Fibroblast of skin of scalp (primary cell): ENCODE data around the gene GAPVD1.
"Not testable (repeated sequence)": the region's sequence is repeated elsewhere in the genome, so short reads cannot be mapped to it uniquely, and the experiment has no call there.

Source experiments
- DNase-seq: peaks from one replicate; pipeline ENCODE4 v3.0.0-alpha.2; 2013

The GAPVD1 gene

DNA sequence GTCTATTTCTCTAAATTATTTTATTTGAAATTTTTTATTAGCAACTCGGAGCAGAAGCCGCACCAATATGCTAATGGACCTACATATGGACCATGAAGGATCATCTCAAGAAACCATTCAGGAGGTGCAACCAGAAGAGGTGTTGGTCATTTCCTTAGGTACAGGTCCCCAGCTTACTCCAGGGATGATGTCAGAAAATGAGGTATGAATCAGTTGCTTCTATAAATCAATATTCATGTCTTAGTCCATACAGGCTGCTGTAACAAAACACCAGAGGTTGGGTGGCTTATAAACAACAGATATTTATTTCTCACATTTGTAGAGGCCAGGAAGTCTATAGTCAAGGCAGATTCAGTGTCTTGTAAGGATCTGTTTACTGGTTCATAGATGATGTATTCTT lies 50.8 kb downstream of the GAPVD1 start:
- no peak for DNase-seq

DNA sequence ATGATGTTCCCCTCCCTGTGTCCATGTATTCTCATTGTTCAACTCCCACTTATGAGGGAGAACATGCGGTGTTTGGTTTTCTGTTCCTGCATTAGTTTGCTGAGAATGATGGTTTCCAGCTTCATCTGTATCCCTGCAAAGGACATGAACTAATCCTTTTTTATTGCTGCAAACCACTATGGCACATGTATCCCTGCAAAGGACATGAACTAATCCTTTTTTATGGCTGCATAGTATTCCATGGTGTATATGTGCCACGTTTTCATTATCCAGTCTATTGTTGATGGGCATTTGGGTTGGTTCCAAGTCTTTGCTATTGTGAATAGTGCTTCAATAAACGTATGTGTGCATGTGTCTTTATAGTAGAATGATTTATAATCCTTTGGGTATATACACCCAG lies 54.7 kb downstream of the GAPVD1 start:
- DNase-seq: not testable (repeated sequence)

DNA sequence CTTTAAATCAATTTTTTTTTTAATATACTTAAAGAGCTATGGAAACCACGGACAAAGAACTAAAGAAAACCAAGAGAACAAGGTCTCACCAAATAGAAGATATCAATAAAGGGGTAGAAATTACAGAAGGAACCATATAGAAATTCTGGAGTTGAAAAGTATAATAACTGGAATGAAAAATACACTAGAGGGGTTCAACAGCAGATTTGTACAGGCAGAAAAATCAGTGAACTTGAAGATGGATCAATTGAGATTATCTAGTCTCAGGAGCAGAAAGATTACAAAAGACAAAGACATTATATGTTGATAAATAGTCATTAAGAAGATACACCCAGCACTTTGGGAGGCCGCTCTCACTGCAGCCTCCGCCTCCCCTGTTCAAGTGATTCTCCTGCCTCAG lies 56.1 kb downstream of the GAPVD1 start:
- DNase-seq: no peak

DNA sequence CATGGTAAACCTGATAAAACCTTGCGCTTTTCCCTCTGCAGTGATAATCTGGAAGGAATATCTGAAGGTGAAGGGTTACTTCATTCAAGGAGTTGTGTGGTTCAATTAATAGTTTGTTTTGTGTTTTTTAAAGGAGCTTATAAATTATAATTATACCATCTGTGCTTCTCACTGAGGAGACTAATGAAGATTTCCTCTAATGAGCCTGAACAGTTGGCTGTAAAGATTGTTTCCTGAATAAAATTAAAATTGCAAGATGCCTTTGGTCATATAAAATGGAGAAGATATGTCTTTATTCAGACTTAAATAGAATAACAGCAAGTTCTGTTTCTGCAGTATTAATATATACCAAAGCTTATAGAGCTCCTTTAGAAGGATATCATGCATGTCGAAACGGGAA lies 59.9 kb downstream of the GAPVD1 start:
- no peak for DNase-seq

DNA sequence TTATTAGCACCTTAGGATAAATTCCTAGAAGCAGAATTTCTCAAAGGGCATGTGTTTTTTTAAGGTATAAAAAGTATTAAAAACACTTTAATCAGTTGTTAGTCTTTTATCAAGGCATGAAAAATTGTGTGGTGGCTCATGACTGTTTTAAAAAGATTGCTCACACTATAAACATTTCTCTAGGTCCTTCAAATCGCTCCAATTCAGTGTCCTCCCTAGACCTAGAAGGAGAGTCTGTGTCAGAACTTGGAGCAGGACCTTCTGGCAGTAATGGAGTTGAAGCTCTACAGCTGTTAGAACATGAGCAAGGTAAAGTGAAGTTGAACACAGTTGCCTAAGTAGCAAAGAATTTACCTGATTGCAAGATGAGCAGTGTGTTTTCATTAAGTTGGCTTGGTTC lies 62.0 kb downstream of the GAPVD1 start:
- DNase-seq: no peak

DNA sequence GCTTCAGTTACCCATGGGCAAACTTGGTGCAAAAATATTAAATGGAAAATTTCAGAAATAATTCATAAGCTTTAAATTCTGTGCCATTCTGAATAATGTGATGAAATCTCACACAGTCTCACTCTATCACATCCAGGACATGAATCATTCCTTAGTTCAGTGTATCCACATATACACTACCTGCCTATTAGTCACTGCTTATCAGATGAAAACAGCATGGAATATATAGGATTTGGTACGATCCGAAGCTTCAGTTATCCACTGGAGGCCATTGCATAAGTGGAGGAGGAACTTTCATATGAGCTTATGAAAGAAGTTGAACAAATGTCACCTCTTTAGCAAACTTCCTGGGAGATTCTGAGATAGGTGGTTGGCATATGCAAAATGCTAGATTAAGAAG lies 64.2 kb downstream of the GAPVD1 start:
- no peak for DNase-seq

DNA sequence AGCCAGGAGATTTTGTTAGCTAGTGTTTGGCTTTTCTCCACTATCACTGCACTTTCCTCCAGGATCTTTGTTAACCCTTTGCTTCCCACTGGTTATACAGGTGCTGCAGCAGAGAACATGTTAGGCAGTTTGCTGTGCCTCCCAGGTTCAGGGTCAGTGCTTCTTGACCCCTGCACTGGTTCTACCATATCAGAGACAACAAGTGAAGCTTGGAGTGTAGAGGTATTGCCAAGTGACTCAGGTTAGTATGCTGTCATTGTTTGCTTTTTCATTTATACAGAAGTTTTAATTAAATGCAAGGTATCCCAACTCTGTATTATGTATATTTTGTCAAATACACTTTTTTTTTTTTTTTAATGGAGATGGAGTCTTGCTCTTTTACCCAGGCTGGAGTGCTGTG lies 68.4 kb downstream of the GAPVD1 start:
- DNase-seq: no peak

DNA sequence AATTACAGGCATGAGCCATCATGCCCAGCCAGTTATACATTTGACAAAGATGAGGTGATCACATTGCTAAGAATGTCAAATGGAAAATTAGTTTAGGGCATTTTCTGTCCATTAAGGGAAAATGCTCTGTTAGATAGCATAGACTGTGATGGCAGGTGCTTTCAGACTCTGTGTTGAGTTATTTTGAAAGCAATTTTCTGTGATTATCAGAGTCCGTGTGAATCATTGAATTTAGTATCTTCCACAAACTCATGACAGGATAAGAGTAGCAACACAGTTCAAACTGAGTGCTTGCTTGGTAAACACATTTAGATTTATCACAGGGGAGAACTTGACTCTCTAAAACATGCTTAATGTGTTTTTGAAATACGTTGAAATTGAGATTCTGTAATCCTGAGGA lies 69.0 kb downstream of the GAPVD1 start:
- no peak for DNase-seq

DNA sequence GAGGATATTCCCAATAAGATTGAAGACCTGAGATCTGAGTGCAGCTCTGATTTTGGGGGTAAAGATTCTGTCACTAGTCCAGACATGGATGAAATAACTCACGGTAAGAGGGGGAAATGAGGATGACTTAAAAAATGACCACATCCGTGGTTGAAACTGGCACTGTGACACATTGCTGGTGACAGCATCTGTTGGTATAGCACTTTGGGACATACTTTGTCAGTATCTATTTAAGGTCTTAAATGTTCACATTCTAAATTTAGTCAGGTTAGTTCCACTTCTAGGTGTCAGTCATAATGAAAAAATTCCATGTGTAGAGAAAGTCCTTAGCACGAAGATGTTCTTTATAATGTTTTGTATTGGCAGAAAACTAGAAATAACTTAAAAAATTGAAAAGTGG lies 70.9 kb downstream of the GAPVD1 start:
- DNase-seq: no peak

DNA sequence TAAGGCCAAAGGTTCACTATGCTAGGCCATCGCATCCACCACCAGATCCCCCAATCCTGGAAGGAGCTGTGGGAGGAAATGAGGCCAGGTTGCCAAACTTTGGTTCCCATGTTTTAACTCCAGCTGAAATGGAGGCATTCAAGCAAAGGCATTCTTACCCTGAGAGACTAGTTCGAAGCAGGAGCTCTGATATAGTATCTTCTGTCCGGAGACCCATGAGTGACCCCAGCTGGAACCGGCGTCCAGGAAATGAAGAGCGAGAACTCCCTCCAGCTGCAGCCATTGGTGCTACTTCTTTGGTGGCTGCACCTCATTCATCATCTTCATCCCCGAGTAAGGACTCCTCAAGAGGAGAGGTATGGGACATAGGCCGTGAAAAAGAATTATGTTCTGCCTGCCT lies 75.6 kb downstream of the GAPVD1 start:
- no peak for DNase-seq

DNA sequence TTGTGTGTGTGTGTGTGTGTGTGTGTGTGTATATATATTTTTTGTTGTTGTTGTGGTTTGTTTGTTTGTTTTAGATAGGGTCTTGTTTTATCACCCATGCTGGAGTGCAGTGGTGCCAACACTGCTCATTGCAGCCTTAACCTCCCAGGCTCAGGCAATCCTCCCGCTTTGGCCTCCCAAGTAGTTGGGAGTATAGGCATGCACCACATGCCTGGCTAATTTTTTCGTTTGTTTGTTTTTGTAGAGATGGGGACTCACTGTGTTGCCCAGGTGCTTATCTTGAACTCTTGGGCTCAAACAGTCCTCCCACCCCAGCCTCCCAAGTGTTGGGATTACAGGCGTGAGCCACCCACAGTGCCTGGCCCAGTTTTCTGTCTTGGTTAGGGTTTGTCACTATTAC lies 77.3 kb downstream of the GAPVD1 start:
- DNase-seq: no peak

DNA sequence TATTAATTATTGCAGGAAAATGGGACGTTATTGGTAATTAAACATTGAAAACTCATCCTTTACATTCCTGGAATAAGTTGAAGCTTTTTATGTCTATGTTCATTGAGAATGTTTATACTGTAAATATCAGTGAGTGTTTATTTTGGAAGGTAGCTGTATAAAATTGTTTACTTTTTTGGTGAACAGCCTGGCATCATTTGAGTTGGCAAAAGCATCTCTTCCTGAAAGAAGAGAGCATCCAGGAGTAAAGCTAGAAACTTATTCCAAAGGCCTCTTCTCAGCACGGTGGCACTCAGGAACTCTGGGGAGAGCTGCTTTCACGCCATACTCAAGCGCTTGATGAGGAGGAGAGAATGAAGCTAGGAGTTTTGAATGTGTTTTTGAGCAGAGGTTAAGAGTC lies 79.9 kb downstream of the GAPVD1 start:
- DNase-seq: no peak

DNA sequence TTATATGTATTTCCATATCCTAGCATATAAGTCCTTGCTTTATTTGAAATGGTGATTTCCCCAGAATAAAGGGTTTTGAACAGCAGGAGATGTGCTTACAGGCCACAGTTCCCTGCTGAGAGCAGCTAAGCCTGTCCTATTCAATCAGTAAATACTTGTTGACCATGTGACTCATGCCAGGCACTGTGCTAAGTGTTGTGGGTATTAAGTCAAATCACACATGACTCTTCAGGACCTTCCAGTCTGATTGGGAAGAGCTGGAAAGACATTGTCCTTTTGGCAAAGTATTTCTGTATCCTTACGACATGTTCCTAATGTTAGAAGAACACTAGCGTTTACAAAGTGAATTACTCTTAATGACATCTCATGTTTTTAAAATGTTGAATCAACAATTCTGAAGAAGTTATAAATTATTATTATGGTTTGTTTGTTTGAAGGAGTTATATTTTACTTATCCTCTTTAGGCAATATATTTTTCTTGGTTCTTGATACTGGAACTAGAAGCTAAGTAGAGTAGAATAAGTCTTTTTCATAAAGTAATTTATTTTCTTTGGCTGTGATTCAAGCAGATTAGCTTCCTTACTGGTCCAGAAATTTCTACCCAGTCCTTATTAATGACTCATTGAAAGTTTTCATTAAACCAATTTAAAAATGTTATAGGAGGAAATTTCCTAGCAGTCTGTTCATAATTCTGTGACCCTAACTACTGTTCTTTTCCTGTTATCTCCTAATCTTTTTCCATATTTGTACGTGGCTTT lies 82.1 kb downstream of the GAPVD1 start:
- peak; percentile 60 for DNase-seq

DNA sequence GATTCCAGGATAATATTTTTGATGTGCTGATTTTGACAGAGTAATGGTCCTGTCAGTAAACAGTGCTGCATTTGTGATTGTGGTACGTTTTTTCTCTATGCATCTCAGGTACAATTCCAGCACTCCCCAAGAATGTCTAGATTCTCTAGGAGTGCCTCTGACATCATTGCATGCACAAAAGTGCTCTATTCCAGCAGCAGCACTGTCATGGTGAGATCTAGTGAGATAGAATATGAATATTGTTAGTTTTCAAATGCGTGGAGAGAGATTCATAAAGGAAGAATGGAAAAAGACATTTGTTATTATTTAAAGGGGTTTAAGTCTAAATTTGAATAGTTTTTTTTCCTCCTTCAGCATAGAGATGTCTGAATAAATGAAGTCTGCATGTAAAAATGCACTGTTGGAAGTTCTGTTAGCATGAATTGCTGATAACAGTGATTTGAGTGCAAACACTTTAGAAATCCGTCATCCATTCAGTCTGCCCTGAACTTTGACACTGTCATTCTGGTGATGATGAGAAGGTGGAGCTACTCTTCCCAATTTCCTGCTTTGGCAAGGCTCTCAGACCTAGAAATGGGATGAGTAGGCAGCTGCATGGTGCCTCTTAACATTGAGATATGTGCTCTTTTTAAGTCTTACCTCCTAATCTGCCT lies 84.6 kb downstream of the GAPVD1 start:
- DNase-seq: no peak

DNA sequence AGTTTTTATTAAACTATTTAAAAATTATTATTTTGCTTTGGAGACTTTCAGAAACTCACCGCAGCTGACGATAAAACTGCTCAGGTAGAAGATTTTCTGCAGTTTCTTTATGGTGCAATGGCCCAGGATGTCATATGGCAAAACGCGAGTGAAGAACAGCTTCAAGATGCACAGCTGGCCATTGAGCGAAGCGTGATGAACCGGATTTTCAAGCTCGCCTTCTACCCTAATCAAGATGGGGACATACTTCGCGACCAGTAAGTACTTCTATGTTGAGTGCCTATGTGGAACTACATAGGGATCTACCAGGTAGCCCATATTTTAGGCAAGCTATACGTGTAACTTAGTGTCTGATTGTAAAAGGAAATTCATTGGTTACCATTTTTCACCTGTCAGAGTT lies 94.0 kb downstream of the GAPVD1 start:
- no peak for DNase-seq

DNA sequence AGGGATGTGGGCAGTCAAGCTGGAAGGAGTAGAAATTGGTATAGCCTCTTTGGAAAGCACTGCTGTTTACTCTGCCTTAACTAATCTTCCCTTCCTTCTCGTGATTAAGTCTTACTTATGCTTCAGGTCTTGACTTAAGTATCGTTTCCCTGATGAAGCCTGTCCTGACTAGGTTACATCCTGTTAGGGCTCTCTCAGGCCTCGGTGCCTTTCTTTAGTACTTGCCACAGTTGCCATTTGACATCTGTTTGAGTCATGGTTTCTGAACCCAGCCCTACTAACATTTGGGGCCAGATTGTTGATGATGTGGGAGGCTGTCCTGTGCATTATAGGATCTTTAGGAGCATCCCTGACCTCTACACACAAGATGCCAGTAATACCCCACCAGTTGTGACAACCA lies 94.4 kb downstream of the GAPVD1 start:
- DNase-seq: no peak

DNA sequence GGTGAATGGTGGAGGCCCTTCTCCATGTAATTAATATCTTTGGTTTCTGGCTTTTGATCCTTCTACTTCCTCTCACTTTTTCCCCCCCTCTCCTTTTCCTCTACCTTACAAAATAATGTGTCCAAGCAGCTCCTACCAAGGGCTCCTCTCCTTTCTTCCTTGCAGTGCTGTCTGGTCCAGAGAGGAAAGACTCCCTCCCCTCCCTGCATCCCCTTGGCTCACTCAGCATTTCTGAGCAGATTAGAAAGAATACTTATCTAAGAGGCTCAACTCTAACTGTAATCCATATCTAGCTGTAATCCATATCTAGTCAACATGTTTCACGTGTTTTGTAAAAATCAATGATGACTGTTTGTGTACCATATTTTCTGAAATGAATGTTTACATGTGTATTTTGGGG lies 97.4 kb downstream of the GAPVD1 start:
- DNase-seq: no peak

DNA sequence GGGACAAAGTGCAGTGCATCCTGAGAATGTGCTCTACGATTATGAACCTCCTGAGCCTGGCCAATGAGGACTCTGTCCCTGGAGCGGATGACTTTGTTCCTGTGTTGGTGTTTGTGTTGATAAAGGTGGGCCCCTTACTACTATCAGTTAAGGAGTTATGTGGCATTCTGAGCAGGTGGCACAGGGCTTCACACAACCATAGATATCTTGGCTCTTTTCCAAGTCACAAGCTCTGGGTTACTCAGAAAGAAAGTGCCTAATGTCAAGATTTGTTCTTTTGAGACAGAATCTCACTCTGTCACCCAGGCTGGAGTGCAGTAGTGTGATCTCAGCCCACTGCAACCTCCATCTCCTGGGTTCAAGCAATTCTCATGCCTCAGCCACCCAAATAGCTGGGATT lies 99.0 kb downstream of the GAPVD1 start:
- no peak for DNase-seq

DNA sequence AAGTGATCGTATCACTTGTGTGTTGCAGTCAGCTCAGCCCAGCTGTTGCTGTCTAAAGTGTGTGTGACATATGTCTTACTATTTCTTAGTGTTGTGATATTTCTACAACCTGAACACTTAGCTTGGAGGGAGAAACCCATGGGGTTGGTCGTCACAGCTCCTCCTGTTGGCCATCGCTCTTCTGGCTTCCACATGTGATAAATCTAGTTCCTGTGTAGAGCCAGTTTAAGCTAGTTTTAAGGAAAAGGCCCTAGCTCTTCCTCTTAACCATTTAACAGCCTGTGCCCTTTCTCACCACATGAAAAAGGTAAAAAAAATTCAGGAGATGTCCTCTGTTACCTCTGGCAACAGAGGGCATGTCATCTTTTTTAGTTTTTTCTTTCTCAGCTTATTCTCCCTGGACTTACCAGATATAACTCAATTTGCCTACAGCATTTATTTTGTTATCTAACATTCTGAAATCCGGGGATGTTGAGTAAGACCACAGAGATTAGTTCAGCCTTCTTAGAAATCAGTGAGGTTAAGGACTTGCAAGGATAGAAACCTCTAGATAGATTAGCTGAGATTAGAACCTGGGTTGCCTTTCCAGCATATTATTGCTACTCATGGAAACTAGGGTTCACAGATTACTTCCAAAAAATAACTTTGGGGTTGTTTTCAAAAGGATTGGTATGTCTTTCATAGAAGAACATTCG lies 100.4 kb downstream of the GAPVD1 start:
- DNase-seq: peak; percentile 17

DNA sequence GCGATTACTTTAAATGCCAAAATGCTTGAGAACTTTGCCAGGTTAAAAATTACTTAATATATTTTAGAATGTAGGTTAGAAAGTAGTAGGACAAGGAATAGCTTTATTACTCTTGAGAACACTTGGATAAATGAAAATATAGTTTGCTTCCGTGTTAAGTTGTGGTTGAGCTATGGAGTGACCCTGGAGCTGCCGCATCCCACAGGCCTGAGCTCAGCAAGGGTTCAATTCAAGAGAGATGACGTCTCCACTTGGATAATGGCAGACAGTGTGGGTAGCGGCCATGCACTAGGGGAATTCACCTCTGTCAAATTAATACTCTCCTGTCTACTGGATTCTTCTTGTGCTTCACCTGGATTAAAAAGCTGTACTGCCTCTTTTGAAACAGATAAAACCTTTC lies 105.0 kb downstream of the GAPVD1 start:
- no peak for DNase-seq

DNA sequence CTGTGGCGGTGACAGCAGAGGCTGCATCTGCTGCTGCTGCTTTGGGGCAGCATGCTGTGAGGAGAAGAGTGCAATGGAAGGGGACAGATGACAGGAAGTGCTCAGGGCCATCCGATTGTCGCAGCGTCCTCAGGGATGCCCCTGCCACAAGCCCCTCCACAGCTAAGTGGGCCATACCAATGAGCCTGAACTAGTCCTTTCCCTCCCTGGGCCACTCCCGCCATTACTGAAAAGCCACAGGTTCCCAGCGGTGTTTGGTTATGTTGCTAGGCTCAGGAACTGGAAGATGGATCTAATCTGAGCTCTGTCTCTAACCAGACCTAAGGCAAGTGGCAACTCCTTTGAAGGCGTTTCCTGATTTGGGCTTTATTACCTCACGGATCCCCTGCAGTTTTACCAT lies 109.2 kb downstream of the GAPVD1 start:
- no peak for DNase-seq

DNA sequence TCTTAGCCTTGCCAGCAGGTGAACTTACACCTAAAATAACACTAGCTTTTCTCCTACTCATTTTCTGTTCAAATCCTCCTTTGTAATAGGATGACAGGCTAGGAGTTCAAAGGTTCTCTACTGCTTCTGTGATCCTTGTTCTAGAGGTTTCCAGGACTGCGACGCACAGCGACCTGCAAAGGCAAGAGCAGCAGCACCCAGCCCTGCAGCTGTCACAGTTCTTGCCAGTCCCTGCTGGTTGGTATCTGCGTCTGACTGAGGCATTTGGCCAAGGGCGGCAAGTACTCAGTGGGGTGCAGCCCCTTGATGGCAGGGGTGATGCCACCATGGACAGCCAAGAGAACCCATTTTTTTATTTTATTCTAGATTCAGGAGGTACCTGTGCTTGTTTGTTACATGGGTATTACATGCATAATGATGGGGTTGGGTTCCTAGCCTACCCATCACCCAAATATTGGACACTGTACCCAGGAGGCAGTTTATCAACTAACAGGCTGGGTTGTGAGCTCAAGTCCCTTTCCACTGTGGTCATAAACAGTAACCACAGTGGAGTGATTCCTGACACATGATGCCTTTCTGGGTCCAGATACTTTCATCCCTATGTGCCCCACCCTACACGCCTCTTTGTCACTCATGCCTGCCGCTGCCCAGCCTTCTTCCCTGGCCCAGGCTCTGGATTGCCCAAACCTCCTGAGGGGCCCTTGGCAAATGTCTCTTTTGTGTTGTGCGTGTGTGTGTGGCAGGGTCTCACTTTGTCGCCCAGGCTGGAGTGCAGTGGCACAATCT lies 111.0 kb downstream of the GAPVD1 start:
- DNase-seq: no peak
